ENCODE results near the gene ADGRL3.

ADGRL3 gene

DNA sequence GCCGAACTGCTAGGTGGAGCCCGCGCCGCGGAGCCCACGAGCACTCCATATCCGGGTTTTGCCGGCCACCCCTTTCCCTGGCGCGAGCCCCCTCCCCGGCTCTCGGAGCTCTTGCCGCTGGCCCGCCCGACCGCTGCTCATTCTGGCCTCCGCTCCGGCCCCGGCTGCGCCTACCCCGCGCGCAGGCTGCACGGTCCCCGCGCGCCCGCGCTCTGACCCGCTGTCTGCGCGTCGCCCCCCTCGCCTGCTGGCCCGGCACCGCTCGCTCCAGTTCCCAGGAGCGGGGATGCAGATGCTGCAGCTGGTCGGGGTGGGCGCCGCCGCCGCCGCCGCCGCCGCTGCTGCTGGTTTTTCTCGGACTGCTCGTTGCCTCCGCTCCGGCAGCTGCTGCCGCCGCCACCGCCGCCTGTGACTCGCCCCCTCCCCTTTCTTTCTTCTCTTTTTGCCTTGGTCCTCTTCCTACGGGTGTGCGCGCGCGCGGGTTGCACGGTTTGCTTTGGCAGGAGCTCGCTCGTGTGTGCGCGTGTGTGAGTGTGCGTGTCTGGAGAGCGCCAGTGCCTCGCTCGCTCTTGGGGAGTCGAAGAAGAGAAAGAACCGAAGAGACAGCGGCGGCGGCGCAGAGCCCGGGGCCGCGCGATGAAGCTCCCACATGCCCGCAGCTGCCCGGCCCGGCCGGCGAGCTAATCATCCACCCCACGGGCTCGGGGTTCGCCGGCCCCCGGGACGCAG is at the start of gene ADGRL3:
TSS of gene ADGRL3 (plus strand) at position 140 of the 729 bp plus-strand sequence.
- no peak for DNase-seq (ENCODE audit: low read depth in 2 of 2)

DNA sequence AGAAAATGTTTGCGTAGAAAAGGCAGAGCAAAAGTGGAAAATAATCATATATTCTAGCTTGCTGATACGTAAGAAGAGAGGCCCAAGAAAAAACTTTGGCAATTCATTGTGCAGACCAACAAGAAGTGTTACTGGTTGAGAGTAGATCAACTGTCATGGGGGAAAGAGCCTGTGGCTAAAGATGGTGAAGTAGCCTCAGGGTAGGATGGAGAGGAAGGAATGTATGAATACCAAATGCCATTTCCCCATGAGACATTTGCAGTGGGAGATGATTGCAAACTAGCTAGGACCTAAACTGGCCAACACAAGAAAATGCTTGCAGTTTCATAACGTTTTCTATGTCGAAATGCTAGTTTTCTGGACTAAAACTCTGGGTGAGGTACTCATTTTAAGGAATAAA is 47.7 kb upstream of the ADGRL3 start:
- DNase-seq (ENCODE audit: low read depth in 2 of 2): no peak

DNA sequence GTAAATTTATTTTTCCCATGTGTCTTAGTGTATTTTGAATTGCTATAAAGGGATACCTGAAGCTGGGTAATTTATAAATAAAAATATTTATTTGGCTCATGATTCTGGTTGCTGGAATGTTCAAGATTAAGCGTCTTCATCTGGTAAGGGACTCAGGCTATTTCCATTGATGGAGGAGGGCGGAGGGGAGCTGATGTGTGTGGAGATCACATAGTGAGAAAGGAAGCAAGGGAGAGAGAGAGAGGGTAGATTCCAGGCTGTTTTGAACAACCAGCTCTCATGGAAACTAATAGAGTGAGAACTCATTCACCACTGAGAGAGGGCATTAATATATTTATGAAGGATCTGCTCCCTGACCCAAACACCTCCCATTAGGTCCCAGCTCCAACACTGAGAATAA is 39.6 kb upstream of the ADGRL3 start:
- DNase-seq (ENCODE audit: low read depth in 2 of 2): no peak

DNA sequence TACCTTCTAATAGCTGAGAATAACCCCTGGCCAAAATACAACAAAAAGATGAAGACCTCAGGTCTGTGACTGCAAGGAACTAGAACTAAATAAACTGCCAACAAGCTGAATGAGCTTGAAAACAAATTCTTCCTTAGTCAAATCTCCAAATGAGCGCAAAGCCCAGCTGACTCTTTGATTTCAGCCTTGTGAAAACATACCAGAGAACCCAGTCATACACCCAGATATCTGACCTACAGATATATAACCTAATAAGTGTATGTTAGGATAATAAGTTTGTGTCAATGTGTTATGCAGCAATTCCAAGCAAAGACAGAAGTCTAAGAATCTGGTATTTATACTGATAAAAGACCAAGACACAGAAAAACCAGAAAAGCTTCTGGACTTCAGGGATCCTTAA is 38.0 kb upstream of the ADGRL3 start:
- DNase-seq (ENCODE audit: low read depth in 2 of 2): no peak

DNA sequence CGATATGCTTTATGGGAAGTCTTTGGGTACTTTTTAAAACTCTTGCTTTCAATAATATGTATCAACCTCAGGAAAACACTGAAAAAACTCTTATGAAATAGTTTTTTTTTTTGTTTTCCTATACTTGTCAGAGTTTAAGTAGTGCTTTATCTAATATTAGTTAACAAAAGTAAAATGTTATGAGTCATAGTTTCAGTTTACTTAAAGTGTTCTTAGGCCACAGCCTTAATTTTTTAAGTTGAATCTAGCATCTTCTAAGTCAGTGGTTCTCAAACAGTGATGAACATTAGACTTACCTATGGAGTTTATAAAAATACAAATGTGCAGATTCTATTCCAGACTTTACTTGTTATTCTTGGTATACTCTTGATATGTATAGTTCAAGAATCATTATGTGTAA is 26.3 kb upstream of the ADGRL3 start:
- DNase-seq (ENCODE audit: low read depth in 2 of 2): no peak

DNA sequence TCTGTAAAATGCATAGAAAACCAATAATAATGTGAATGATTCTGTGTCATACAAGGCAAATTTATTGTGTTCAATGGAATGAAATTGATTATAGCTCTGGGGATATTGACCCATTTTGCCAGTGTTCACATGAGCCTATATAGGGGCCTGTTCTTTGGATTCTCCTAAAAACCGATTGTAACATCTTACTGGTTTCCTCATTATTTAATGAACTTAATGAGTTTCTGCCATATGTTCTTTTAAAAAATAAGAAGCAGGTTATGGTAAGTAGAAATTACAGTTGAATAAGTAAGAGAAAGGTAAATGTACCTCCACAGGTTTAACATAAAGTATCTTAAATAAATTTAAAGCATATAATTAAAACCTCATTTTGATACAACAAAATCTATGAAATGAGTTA is 24.6 kb upstream of the ADGRL3 start:
- no peak for DNase-seq (ENCODE audit: low read depth in 2 of 2)

DNA sequence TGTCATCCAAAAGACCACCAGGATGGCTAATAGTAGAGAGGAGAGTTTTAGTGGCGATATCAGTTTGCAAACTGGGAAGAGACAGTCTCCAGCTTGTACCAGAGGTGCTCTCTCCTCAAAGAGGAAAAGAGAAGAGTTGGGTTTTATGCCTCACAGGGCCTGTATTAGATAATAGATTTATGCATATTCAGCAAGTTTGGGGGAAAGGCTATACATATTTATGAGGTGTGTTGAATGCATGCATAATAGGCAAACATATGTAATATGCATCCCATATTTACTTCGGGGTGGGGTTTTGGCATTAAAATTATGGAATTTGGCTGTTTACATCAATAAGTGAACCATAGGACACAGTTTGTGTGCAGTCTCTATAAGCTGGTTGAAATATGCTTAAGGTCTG is 22.8 kb upstream of the ADGRL3 start:
- no peak for DNase-seq (ENCODE audit: low read depth in 2 of 2)

DNA sequence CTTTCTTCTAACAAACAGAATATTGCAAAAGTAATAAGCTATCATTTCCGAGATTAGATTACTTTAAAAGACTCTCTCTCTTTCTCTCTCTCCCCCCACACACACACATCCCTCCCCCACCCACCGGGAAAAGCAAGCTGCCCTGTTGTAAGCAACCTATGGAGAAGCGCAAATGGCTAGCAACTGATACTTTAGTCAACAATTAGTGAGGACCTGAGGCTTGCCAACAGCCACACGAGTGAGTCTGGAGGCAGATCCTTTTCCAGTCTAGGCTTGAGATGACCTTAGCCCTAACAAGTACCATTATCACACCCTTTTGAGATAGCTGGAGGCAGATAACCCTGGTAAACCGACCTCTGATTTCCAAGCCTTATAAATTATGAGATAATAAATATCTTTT is 19.7 kb upstream of the ADGRL3 start:
- no peak for DNase-seq (ENCODE audit: low read depth in 2 of 2)

DNA sequence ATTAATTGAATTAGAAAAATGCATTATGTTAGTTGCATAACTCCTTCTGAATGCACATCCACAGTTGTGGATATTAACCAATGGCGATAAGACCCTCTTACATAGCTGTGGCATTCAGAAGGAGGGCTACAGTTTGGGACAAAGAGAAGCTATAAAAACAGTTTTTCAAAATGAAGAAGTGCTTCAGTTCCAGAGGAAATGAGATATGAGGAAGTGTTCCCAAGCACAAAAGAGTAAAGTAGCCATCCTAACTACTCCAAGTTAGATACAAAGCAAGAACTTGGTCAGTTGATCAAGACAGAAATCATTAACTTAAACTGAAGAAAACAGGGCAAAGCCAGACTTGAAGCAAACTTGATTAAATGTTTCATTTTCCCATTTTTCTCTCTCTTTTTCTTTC is 17.2 kb upstream of the ADGRL3 start:
- no peak for DNase-seq (ENCODE audit: low read depth in 2 of 2)

DNA sequence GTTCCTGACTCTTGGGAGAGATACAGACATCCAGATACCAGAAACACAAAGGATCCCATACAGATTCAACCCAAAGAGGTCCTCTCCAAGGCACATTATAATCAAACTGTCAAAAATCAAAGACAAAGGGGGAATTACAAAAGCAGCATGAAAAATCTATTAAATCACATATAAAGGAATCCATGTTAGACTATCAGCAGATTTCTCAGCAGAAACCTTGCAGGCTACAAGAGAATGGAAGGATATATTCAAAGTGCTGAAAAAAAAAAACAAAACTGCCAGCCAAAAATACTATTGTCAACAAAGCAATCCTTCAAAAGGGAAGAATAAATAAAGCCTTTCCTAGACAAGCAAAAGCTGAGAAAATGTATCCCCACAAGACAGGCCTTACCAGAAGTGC is 14.8 kb upstream of the ADGRL3 start:
- DNase-seq (ENCODE audit: low read depth in 2 of 2): no peak

DNA sequence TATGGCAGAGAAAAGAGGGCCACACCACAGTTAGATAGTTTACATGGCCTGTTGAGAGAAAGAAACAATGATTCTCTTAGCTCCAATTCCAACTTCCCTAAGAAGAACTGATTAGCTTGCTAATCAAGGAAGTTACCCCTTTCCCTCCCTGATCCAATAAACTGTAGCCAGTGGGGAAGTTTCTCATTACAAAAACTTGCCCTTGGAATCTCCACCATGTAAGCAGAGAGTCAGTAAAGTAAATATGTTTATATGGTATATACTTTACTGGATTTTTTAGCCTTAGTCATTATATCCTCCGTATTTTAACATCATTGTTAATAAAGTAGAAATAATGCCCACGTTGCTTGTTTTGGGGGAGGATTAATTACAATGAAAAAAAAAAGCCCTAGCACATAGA is 7.7 kb upstream of the ADGRL3 start:
- no peak for DNase-seq (ENCODE audit: low read depth in 2 of 2)

DNA sequence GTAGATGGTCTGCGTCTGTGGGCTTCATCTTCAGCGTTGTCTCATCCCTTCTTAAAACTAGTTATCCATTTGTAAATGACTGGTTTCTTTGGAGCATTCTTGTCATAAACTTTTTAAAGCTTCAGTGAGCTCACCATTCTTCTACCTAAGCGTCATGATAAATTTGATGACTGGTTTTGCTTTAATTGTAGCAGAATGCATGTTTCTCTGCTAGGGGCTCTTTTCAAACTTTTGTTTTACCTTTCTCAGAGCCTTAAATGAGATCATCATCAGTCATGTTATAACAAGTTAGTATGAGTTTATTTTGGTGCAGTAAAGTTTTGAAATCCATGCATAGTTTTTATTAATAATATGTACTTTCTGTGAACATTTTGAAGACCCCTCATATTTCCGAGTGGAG is 6.3 kb upstream of the ADGRL3 start:
- no peak for DNase-seq (ENCODE audit: low read depth in 2 of 2)

DNA sequence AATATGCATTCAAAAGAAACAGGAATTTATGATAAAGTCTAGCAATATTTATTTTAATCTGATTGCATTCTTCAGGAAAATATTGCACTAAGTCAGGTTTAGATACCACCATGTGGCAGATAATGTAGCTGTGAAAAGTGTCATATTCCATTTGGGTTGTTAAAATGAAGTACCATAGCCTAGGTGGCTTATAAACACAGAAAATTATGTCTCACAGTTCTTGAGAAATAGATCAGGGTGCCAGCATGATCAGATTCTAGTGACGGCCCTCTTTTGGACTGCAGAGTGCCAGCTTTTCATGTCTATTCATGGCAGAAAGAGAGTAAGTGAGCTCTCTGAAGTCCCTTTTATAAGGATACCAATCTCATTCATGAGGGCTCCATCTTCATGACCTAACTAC is 5.6 kb upstream of the ADGRL3 start:
- no peak for DNase-seq (ENCODE audit: low read depth in 2 of 2)

DNA sequence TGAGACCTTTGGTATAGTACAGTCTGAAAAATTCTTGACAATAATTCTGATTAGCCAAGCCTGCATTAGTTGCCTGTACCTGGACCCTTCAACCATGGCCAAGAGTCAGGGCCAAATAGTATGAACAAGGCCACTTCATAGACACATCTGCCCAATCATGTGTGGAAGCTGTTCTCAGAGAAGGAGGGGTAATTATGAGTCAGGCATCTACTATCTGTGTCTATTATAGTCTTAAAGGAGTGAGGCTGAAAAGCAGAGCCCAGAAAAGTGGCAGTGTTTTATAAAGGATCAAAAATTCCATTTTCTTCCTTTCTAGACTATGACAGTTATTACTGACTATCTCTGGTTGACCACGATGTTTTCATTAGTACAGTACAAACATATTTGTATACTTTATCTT is 5.0 kb upstream of the ADGRL3 start:
- no peak for DNase-seq (ENCODE audit: low read depth in 2 of 2)

DNA sequence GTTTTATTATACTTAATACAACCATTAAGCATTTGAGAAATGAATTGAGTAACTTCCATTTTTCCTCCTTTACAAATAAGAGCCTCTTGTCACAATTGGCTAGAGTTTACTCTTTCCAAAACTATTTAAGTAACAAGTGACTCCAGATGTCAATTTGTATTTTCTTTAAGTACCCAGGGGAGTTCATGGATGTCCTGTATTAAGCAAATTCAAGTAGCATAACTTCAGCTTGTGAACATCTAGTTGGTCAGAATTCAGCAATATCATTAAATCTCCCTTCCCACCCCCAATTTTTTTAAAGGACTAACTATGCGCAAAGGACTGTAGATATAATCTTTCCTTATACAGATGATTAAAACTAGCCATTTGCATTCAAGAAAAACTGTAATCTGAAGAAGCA is 1.4 kb upstream of the ADGRL3 start:
- DNase-seq (ENCODE audit: low read depth in 2 of 2): no peak

DNA sequence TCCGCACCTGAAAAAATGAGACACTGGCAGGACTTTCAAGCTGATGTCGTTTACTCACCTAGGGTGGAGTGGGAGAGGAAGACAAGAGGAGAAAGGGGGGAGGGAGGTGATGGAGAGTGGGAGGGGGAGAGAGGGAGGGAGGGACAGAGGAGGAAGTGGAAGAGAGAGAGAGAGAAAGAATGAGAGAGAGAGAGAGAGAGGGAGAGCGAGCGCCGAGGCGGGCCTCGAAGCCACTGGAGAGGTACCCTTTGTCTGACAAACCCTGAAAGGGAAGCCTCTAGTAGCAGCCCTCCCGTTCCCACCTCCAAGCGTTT is 296 bp upstream of the ADGRL3 start:
- DNase-seq (ENCODE audit: low read depth in 2 of 2): no peak

DNA sequence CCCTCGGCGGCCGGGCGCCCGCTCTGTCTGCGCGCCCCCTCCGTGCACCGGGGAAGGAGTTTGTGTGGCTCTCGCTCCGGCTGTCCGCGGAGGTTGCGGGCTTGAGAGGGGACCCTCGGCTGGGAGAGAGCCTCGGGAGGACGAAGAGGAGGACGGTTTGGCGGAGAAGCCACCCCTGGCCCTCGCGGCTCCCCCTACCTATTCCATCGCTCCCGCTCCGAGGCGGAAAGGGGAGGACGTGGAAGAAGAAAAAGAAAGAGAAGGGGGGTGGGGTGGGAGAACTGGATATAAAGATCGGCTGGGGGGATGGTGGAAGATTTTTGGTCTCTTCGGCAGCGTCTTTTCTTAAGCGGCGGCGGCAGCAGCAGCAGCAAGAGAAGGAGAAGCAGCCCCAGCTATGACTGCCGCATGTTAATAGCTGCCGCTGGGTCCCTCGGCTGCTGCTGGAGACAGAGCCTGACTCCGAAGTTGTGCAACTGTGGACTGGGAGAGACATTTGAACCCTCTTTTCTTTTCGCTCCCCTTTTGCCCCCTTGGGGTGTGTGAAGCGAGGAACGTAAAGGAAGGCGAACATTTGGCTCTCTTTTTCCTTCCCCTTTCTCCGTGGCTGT is 895 bp downstream of the ADGRL3 start:
- no peak for DNase-seq (ENCODE audit: low read depth in 2 of 2)

DNA sequence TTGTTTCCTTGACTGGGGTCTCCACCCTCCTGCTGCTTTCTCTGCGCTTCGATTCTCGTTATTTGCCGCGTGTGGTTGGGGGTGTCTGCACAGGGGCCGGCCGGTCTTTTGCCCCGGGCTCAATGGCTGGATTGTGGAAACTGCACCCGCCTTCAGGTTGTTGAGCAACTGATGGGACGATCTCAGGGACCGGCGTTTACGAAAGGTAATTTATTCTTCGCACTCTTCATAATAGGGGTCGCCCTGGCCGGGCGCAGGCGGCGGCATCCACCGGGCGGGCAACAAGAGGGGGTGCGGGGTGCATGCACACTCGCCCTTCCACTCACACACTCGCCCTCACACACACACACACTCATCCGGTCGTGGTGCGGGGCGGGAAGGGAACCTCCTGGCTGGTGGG is 1.4 kb downstream of the ADGRL3 start:
- DNase-seq (ENCODE audit: low read depth in 2 of 2): no peak

DNA sequence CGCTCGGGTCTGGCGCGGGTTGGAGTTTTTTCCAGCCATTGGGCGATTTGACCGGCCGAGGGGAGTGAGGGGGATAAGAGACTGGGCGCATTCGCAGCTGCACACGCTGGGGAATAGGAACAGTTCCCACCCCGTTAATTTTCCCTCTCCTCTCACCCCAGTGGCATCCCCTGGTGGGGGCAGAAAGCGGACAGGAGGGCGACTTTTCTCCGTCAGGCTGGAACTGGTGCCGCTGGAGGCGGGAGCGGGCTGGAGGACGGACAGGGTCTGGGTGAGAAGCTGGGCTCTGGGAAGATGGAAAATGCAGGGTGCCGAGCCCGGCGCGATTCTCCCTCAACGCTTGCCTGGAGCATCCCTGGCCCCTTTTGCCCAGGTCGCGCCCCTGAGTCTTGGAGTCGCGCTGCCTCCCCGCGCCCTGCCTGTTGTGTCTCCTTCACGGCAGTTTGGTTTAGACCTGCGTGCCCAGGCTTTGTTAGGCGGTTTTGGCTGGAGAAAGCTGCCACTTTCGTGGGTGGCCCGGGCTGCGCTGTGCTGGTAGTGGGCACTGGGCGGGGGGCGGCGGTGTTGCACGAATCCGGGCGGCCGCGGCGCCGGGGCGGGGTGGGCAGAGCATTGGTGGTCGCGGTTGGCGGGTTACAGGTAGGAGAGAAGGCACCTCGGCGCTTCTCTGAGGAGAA is 2.0 kb downstream of the ADGRL3 start:
- DNase-seq (ENCODE audit: low read depth in 2 of 2): no peak

DNA sequence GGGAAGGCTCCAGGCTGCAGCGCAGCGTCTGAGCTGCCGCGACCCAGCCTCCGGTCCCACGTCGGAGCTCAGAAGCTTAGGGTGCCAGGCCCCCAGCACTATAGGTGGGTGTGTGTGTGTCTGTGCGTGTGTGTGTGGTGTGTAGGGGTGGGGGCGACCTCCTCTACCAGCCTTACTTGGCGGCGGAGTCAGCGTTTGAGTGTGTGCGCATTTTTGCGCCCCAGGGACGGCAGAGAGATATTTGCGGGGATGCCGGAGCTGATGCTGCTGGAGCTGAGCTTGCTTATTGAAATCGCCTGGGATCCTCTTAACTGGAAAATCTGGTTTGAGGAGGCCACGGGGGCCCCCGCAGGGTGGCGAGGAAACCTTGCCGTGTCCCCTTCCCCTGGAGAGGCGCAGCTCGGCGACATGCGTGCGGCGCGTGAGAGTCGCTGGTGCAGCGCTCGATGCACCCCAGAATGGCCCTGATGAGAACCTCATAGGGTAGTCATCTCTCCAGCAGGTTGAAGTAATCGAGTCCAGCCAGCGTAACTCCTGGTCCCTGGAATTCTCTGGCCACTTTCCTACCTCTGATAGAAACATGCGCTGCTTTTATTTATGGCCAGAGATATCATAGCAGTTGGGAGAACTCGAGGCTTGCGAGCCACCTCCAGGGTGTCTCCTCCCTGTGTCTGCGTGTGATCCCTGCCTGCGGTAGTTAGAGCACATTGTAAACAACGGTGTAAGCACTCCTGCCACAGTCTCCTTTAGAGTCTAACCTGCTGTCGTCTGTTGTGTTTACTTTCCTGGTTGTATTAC is 2.7 kb downstream of the ADGRL3 start:
- no peak for DNase-seq (ENCODE audit: low read depth in 2 of 2)

DNA sequence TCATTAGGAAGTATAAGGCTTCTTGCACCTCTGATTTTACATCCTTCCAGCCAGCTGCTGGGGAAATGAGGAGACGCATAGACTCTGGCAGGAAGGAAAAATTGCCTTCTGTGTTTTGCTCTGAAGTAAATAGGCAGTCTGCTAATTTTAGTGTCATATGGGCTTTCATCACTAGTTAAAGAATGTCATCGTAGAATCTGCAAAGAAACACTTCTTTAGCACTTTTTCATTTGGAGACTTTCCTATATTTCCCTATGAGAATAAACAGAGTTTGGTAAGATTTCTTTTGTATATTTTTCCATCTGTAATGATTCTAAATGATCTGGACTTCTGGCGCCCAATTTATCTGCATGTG is 3.3 kb downstream of the ADGRL3 start:
- DNase-seq (ENCODE audit: low read depth in 2 of 2): no peak

DNA sequence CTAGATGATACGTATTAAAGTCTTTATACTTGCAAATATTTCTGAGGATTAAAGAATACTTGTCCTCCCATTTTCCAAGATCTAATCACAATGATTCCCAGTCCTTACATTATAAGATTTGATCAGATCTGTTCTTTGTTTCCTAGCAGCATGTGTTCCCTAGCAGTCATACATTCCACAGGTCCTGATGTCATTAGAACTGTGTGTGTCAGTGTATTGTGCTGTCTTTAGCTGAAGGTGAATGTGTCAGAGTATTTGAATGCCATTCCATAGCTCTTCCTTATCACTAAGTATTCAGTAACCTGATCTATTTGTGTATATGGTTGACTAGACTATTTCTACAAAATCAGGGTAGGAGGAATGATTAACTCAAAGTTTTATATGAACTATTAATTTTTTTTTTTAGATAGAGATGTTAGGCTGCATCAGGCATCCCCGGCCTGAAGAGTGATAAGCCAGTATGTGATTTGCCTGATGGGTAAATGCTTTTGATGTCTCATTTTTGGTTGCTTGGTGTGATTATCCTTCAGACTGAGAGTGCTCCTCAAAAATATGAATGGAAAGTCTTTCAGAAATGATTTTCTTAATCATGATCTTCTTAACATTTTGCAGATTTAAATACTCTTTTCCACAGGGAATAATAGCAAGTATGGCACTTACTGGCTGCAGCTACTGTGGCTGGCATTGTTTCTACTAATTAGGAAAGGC is 4.4 kb downstream of the ADGRL3 start:
- no peak for DNase-seq (ENCODE audit: low read depth in 2 of 2)
